Esophagus (tissue), 2 donors: ENCODE data around the gene HPS4. TPM values are rescaled to one million over a fixed set of nuclear protein-coding genes. Genes with fewer than 3 reads are reported as not detected.
"Not testable (repeated sequence)": the region's sequence is repeated elsewhere in the genome, so short reads cannot be mapped to it uniquely, and the experiment has no call there.

Experiments used
- H3K27ac ChIP-seq, 2 donors: one replicate each; pipeline ENCODE4 v1.5.1; 2013; ENCODE audit warnings: low read depth in 2 of 2, mild to moderate bottlenecking in 2 of 2, inconsistent platforms in 1 of 2, low read length in 1 of 2, moderate library complexity in 1 of 2
- H3K27me3 ChIP-seq, 2 donors: one replicate each; pipeline ENCODE4 v1.6.1; 2013; ENCODE audit warnings: low read length in 2 of 2, control low read depth in 1 of 2, mild to moderate bottlenecking in 1 of 2; ENCODE audit not compliant: insufficient read depth in 2 of 2, control insufficient read depth in 1 of 2
- H3K36me3 ChIP-seq, 2 donors: one replicate each; pipeline ENCODE4 v1.6.1; 2013; ENCODE audit warnings: low read length in 1 of 2; ENCODE audit not compliant: control insufficient read depth in 2 of 2, insufficient read depth in 2 of 2
- H3K4me1 ChIP-seq, 2 donors: one replicate each; pipeline ENCODE4 v1.6.1; 2013; ENCODE audit warnings: low read length in 1 of 2; ENCODE audit not compliant: control insufficient read depth in 2 of 2, insufficient read depth in 2 of 2
- H3K4me3 ChIP-seq, 2 donors: one replicate each; pipeline ENCODE4 v1.5.1; 2013; ENCODE audit warnings: low read length in 2 of 2, mild to moderate bottlenecking in 2 of 2, low read depth in 1 of 2, moderate library complexity in 1 of 2
- H3K9me3 ChIP-seq, 2 donors: one replicate each; pipeline ENCODE4 v1.6.1; 2013; ENCODE audit warnings: mild to moderate bottlenecking in 2 of 2, low read depth in 1 of 2, low read length in 1 of 2, moderate library complexity in 1 of 2; ENCODE audit not compliant: control insufficient read depth in 2 of 2, insufficient read depth in 1 of 2
- WGBS, 2 donors: extraction: QIAGEN DNeasy Blood & Tissue Kit; methylation state at CpG; one replicate each; pipeline ENCODE4 v1.1.7; 2013; 5-methylcytosine and 5-hydroxymethylcytosine counted together
- polyA plus RNA-seq, 2 donors: library from polyadenylated mRNA; stranded (reverse); fragments of 200-250 nt; gene quantifications; one replicate each; pipeline ENCODE4 v1.2.3, GENCODE V29; 2013
- donor health status: healthy with polysubstance abuse.
- donor health status: Bipolar disorder and iron deficiency.

The HPS4 gene
- polyA plus RNA-seq, 2 donors: 14.8 TPM

- H3K4me1 ChIP-seq: peaks cover 2 to 3% of the 10 kb centered on the region in 2 donors
- no peak overlapping the region for H3K4me3 ChIP-seq
- peaks cover 12 to 24% of the 10 kb centered on the region in 2 donors for H3K36me3 ChIP-seq
- no peaks in the 10 kb centered on the region for H3K27me3 ChIP-seq
- 77 to 79% methylated on average over 15 of the region's 15 CpGs for WGBS, 2 donors
- H3K9me3 ChIP-seq: no peaks in the 10 kb centered on the region
- H3K27ac ChIP-seq: no peak overlapping the region
Observed at GRCh38 chr22:26447584-26448329, 35.8 kb downstream of the HPS4 start.

DNA sequence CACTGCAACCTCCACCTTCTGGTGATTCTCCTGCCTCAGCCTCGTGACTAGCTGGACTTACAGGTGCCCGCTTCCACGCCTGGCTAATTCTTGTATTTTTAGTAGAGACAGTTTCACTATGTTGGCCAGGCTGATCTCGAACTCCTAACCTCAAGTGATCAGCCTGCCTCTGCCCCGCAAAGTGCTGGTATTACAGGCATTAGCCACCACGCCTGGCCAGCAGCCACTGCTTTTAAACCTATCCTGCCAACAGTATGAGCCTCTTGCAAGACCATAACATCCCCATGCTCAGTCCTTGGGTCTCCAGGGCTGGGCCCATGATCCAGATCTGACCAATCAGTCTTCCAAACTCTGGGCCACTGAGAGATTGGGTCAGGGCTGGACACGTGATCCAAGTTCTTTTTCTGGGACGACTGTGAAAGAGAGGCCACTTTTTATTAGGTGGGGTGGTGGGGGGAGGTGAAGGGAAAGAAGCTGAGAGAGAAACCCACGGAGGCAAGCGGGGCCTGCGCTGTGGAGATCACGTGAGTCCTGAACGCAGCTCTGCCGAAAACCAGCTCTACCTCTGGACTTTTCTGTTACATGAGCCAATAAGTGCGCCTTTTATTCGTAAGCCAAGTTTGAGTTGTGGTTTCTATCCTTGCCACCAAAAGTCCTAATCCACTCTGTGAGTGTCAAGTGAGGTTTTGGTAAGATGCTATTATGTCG lies 36.6 kb downstream of the HPS4 start:
- H3K27ac ChIP-seq: no peak overlapping the region
- H3K4me1 ChIP-seq: peaks cover 2 to 3% of the 10 kb centered on the region in 2 donors
- H3K9me3 ChIP-seq: no peaks in the 10 kb centered on the region
- no peaks in the 10 kb centered on the region for H3K27me3 ChIP-seq
- 80 to 90% methylated on average over 17 of the region's 17 CpGs for WGBS, 2 donors
- peaks cover 7 to 20% of the 10 kb centered on the region in 2 donors for H3K36me3 ChIP-seq
- H3K4me3 ChIP-seq: no peak overlapping the region

DNA sequence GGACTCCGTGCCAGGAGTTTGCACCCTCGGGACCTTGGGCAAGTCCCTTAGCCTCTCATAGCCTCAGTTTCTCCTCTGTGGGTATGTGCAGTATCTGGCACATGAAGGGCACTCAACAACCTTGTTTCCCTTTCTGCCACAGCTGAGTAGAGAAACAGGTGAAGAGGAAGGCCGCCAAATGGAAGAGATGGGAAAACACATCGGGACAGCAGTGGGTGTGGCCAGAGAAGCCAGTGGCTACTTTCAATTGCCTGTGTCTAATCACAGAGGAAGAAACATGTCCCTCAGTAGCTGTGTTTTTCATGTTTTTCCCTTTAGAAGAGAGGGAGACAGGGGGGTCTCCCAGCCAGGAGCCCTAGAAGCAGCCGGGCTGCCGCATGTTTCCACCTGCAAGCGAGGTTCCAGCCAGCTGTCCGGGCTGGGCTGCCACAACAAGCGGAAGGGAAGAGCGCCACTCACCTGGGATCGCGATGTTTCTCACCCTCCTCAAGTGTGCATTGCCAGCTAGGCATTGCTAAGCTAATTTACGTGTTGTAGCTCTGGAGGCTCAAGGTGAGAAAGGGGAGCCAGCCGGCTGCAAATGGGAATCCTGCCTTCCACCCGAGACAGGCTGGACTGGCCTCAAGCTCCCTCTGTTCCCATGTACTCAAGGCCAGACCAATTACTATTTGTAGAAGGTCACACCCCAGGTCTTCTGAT lies 37.9 kb downstream of the HPS4 start:
- no peaks in the 10 kb centered on the region for H3K9me3 ChIP-seq
- H3K27ac ChIP-seq: no peak overlapping the region
- H3K27me3 ChIP-seq: no peaks in the 10 kb centered on the region
- 60 to 62% methylated on average over 15 of the region's 15 CpGs for WGBS, 2 donors
- peaks cover under 1 to 11% of the 10 kb centered on the region in 2 donors for H3K36me3 ChIP-seq
- peaks cover 2 to 3% of the 10 kb centered on the region in 2 donors for H3K4me1 ChIP-seq
- no peak overlapping the region for H3K4me3 ChIP-seq

DNA sequence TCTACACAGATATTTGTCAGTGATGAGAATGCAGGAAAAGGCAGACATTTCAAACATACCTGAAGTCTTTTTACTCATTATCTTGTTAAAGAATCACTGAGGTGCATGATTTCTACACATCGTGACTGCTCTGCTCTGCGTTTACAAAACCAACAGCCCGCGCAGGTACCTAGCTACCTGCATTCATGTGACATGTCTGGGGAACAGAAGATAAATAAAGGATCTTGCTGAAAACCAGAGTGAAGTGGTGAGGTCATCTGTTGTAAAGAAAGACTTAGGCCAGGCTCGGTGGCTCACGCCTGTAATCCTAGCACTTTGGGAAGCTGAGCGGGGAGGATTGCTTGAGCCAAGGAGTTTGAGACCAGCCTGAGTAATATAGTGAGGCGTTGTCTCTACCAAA lies 38.8 kb downstream of the HPS4 start:
- 85 to 92% methylated on average over 8 of the region's 8 CpGs for WGBS, 2 donors
- H3K4me3 ChIP-seq: no peak overlapping the region
- no peaks in the 10 kb centered on the region for H3K9me3 ChIP-seq
- peaks cover 3 to 5% of the 10 kb centered on the region in 2 donors for H3K4me1 ChIP-seq
- H3K36me3 ChIP-seq: peaks cover 0 to 3% of the 10 kb centered on the region in 2 donors
- H3K27me3 ChIP-seq: no peaks in the 10 kb centered on the region
- H3K27ac ChIP-seq: no peak overlapping the region

DNA sequence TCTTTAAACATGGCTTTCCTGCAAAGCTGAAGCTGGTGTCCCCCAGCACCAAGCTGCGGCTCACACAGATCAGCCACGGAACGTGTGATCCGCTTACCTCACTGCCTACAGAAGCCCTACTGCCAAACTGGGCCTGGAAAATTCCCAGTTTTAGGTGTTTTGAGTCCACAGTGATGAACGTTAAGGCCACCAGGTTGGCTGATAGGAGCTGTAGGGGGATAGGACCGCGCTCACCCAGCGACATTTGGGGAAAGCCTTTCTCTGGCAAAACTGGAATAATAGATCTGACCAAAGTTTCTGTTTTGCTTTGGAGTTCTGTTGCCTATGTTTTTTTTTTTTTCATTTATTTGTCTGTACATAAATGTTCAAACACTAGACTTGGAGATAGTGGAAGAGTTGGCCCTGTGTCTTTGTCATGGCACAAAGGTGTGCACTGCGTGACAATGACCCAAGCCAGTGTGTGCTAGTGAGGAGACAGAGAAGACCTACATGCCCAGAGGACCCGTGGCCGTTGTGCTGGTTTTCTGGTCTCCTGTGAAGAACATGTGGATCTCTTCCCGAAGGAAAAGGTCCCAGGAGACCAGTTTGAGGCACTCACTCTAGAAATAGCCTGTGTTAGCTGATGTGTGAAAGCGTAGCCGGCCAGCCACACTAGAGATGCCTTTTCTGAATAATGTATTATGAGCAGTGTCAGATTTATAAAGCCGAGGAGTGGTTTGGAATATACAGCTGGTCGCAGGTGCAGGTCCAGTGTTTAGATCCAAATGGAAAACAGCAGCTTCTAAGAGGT lies 39.5 kb downstream of the HPS4 start:
- Histone ChIP-seq H3K4me1 (peaks cover 3 to 5% of the 10 kb centered on the region in 2 donors), H3K36me3 (peaks cover 0 to 3% of the 10 kb centered on the region in 2 donors), H3K4me3 (no peak overlapping the region), H3K27ac (no peak overlapping the region), H3K9me3 (no peaks in the 10 kb centered on the region), H3K27me3 (no peaks in the 10 kb centered on the region)
- 91% methylated on average over 16 of the region's 16 CpGs for WGBS, 2 donors

GRCh38 chr22:26442086-26442756 lies 41.4 kb downstream of the HPS4 start:
- H3K27me3 ChIP-seq: no peaks in the 10 kb centered on the region
- 90 to 91% methylated on average over 4 of the region's 4 CpGs for WGBS, 2 donors

GRCh38 chr22:26439559-26439958 lies 44.0 kb downstream of the HPS4 start:
- H3K4me1 ChIP-seq: peaks cover 0 to 6% of the 10 kb centered on the region in 2 donors
- peaks cover 0 to 3% of the 10 kb centered on the region in 2 donors for H3K36me3 ChIP-seq
- H3K9me3 ChIP-seq: no peaks in the 10 kb centered on the region
- H3K4me3 ChIP-seq: no peak overlapping the region
- H3K27ac ChIP-seq: no peak overlapping the region
- no peaks in the 10 kb centered on the region for H3K27me3 ChIP-seq
- WGBS, 2 donors: 80 to 84% methylated on average over 3 of the region's 3 CpGs

More at GRCh38 chr22:26442086-26442756, 41.4 kb downstream of the HPS4 start:
- Histone ChIP-seq H3K36me3 (peaks cover 0 to 3% of the 10 kb centered on the region in 2 donors), H3K4me3 (no peak overlapping the region), H3K4me1 (peaks cover 0 to 6% of the 10 kb centered on the region in 2 donors), H3K27ac (no peak overlapping the region), H3K9me3 (no peaks in the 10 kb centered on the region)

GRCh38 chr22:26438776-26439175 lies 44.8 kb downstream of the HPS4 start:
- not testable (repeated sequence) for H3K4me3 ChIP-seq, H3K9me3 ChIP-seq, H3K4me1 ChIP-seq, H3K27me3 ChIP-seq, H3K36me3 ChIP-seq
- 45 to 56% methylated on average over 3 of the region's 3 CpGs for WGBS, 2 donors
- H3K27ac ChIP-seq: peak overlapping the region; percentile 17 to 79
